Ramos (cell line): ENCODE results near the gene SLC22A23.

Source experiments
- in situ Hi-C: fragments of 300-500 bp; cut with MboI; formaldehyde crosslinking; loops from one replicate; pipeline ENCODE4 v1.14.3; 2022; ENCODE audit warnings: low sequenced_read_pairs; ENCODE audit not compliant: unreplicated experiment

Gene SLC22A23

GRCh38 chr6:3377536-3378397 lies 79.1 kb downstream of the SLC22A23 start:
- in situ Hi-C loops: no loop called here

GRCh38 chr6:3376893-3377535 lies 79.8 kb downstream of the SLC22A23 start:
- in situ Hi-C loops: no loop called here

- in situ Hi-C loops: no loop called here
Measured at GRCh38 chr6:3376064-3376463, 80.8 kb downstream of the SLC22A23 start.

- in situ Hi-C loops: no loop called here
Measured at GRCh38 chr6:3373597-3374203, 83.2 kb downstream of the SLC22A23 start.

- in situ Hi-C loops: no loop called here
Measured at GRCh38 chr6:3372912-3373554, 83.8 kb downstream of the SLC22A23 start.

GRCh38 chr6:3372184-3372846 lies 84.5 kb downstream of the SLC22A23 start:
- in situ Hi-C loops: no loop called here

- in situ Hi-C loops: no loop called here
Measured at GRCh38 chr6:3371222-3371949, 85.5 kb downstream of the SLC22A23 start.

GRCh38 chr6:3370361-3371221 lies 86.3 kb downstream of the SLC22A23 start:
- in situ Hi-C loops: no loop called here

GRCh38 chr6:3369985-3370360 lies 86.9 kb downstream of the SLC22A23 start:
- in situ Hi-C loops: no loop called here

GRCh38 chr6:3368685-3369084 lies 88.2 kb downstream of the SLC22A23 start:
- in situ Hi-C loops: no loop called here

GRCh38 chr6:3367630-3368029 lies 89.2 kb downstream of the SLC22A23 start:
- in situ Hi-C loops: no loop called here

- in situ Hi-C loops: no loop called here
Measured at GRCh38 chr6:3366596-3367413, 90.0 kb downstream of the SLC22A23 start.

- in situ Hi-C loops: no loop called here
Measured at GRCh38 chr6:3364391-3364790, 92.5 kb downstream of the SLC22A23 start.

- in situ Hi-C loops: no loop called here
Measured at GRCh38 chr6:3363296-3364025, 93.4 kb downstream of the SLC22A23 start.

- in situ Hi-C loops: no loop called here
Measured at GRCh38 chr6:3361312-3362037, 95.4 kb downstream of the SLC22A23 start.

GRCh38 chr6:3360727-3361045 lies 96.2 kb downstream of the SLC22A23 start:
- in situ Hi-C loops: no loop called here
